Activated B cell treated with CpG ODN at 0.5 μM for 24 hours (primary cell): Measurements from ENCODE around the gene ACMSD. TPM values are rescaled to one million over a fixed set of nuclear protein-coding genes. Genes with fewer than 3 reads are reported as not detected.

Experiments
- ATAC-seq: fragments of 200-7000 bp; cut with Tn5 transposase; one replicate; pipeline ENCODE4 v1.10.0; 2021; ENCODE audit warnings: low read depth, mild to moderate bottlenecking, moderate library complexity
- CTCF ChIA-PET: fragments of 350-600 bp; sonication (Branson Sonifier 250); formaldehyde crosslinking; loops from one replicate; lab custom pipeline; 2021; ENCODE audit warnings: antibody characterized with exemption; lab: Charles Lee
- POLR2A ChIA-PET: fragments of 350-600 bp; sonication (Branson Sonifier 250); formaldehyde crosslinking; loops from one replicate; lab custom pipeline; 2021; ENCODE audit warnings: antibody characterized with exemption; lab: Charles Lee
- DNase-seq: peaks from one replicate; pipeline ENCODE4 v3.0.0; 2022
- H3K27ac Mint-ChIP-seq: one replicate; pipeline ENCODE4 v1.8.0; 2020; ENCODE audit warnings: mixed read lengths
- H3K27me3 Mint-ChIP-seq: one replicate; pipeline ENCODE4 v1.8.0; 2021; ENCODE audit warnings: mixed read lengths
- H3K36me3 Mint-ChIP-seq: one replicate; pipeline ENCODE4 v1.8.0; 2021; ENCODE audit warnings: low read depth, mixed read lengths
- H3K4me1 Mint-ChIP-seq: one replicate; pipeline ENCODE4 v1.8.0; 2021; ENCODE audit warnings: mixed read lengths
- H3K4me3 Mint-ChIP-seq: one replicate; pipeline ENCODE4 v1.8.0; 2020; ENCODE audit warnings: mild to moderate bottlenecking, mixed read lengths
- H3K9me3 Mint-ChIP-seq: one replicate; pipeline ENCODE4 v1.8.0; 2020; ENCODE audit warnings: mixed read lengths
- intact Hi-C: fragments of 100-400 bp; cut with micrococcal nuclease; formaldehyde crosslinking; loops from one replicate; pipeline ENCODE4 v1.15.1; 2024
- total RNA-seq: library from RNA; stranded (reverse); gene quantifications from 2 replicates; pipeline ENCODE4 v1.2.3, GENCODE V29; 2022
- TF ChIP-seq, protein P1 (sequence below): fragments of 200-600 bp; IDR thresholded peaks from one replicate; pipeline ENCODE4 v1.8.0; 2022; ENCODE audit warnings: antibody characterized with exemption, mild to moderate bottlenecking

ACMSD gene
- total RNA-seq, 1 donor from 2014 or later = not detected

DNA sequence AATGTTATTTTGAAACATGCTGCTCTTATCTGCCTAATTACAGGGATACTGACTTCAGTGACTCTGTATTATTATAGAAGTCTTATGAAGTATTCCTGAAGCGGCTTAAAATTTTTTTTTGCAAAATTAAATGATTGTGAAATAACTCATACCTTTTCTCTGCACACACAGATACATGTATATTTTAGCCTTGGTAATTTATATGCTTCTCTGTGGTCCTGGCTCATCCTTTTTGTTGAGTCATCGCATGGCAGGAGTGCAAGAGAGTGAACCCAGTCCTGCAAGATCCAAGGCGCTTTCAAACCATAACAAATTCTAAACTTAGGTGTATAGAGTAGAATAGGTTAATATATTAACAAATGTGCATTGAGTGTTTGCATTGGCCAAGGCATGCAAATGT is 88.8 kb downstream of the ACMSD start:
- H3K36me3 Mint-ChIP-seq = peaks cover 65% of the 10 kb centered on the region
- H3K4me1 Mint-ChIP-seq = peaks cover 74% of the 10 kb centered on the region
- ATAC-seq (no peak), DNase-seq (no peak)
- no peak overlapping the region for H3K27ac Mint-ChIP-seq
- no peak overlapping the region for H3K4me3 Mint-ChIP-seq
- no peaks in the 10 kb centered on the region for H3K27me3 Mint-ChIP-seq
- intact Hi-C loops = no loop called here
- ChIA-PET CTCF (no interaction called here), POLR2A (interaction anchor here (1.8 kb wide), 1 partner anchor 9 kb away, joined by 5 read pairs; the partner anchor contains the start of gene CCNT2)
- TF ChIP-seq, protein P1, sequence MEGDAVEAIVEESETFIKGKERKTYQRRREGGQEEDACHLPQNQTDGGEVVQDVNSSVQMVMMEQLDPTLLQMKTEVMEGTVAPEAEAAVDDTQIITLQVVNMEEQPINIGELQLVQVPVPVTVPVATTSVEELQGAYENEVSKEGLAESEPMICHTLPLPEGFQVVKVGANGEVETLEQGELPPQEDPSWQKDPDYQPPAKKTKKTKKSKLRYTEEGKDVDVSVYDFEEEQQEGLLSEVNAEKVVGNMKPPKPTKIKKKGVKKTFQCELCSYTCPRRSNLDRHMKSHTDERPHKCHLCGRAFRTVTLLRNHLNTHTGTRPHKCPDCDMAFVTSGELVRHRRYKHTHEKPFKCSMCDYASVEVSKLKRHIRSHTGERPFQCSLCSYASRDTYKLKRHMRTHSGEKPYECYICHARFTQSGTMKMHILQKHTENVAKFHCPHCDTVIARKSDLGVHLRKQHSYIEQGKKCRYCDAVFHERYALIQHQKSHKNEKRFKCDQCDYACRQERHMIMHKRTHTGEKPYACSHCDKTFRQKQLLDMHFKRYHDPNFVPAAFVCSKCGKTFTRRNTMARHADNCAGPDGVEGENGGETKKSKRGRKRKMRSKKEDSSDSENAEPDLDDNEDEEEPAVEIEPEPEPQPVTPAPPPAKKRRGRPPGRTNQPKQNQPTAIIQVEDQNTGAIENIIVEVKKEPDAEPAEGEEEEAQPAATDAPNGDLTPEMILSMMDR = no peak
- H3K9me3 Mint-ChIP-seq = no peaks in the 10 kb centered on the region

DNA sequence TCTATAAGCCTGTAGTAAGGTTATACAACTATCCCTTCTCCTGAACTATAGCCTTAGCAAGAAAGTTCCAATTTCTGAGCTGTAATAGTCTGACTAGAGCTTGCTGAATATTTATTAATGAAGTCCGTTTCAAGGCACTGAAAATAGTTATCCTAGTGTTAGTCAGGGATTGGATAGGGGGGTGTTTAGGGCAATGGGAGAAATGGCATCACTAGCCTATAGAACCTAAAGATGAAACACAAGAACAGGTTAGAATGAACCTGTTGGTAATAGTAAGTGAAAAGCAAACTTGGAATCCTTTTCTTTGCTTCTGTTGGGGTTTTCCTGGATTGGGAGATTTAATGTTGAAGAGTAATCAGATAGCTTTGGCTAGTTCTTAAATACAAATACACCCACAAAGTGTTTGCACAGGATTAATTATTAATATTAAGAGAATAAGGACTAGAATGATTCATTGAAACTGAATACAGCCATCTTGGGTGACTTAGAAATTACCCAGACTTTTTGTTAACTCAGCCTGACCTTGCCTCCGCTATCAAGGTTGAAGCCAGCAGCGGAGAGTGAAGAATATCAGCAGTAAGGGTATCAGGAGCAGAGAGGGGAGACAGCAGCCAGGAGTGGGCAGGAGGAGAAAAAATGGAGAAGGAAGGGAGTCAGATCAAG is 94.6 kb downstream of the ACMSD start:
- Mint-ChIP-seq H3K27me3 (no peaks in the 10 kb centered on the region), H3K27ac (no peak overlapping the region), H3K4me3 (no peak overlapping the region), H3K36me3 (peaks cover 60% of the 10 kb centered on the region), H3K9me3 (no peaks in the 10 kb centered on the region), H3K4me1 (peaks cover 64% of the 10 kb centered on the region)
- ChIA-PET POLR2A (interaction anchor here (1.5 kb wide), 1 partner anchor 14 kb away, joined by 5 read pairs; the partner anchor contains the start of gene CCNT2), CTCF (no interaction called here)
- no peak for ATAC-seq
- TF ChIP-seq, protein P1 = no peak
- no peak for DNase-seq
- intact Hi-C loops = loop anchor here (1.0 kb wide), 1 partner anchor 8 kb away; no protein-coding TSS in a partner anchor

DNA sequence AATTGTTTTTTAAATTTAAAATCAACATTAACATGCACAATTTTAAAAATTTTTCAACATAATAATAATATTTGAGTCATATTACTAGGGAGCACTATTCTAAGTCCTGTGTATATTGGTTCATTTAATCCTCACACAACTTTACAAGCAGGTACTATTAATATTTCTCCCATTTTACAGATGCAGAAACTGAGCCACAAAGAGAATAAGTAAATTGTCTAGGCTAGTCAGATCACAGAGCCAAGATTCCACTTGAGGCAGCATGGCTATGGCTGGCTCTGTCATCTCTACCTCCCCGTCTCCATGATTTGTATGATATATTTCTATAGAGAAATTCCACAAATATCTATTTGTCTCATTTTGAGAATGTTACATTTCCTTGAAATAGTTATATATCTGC is 95.3 kb downstream of the ACMSD start:
- no peak overlapping the region for H3K27ac Mint-ChIP-seq
- peaks cover 60% of the 10 kb centered on the region for H3K4me1 Mint-ChIP-seq

DNA sequence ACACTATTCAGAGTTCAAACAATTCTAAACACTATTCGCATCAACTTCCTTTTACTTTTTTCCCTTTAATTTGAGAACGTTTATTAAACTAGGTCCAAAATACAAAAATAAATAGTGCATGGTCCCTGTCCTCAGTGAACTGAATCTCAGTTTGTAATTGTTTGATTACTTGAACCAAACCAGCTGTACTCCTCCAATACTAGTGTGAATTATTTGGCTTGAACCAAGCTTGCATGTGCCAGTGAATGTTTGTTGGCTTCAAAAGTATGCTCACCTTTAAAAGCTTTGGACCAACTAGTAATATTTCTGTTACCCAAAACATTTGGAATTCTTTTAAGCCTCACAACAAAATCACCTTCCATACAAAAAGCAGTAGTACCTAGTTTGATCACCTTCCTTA is 95.7 kb downstream of the ACMSD start:
- TF ChIP-seq, protein P1 = no peak
- ChIA-PET CTCF (no interaction called here), POLR2A (no interaction called here)
- Mint-ChIP-seq H3K4me1 (peaks cover 58% of the 10 kb centered on the region), H3K36me3 (peaks cover 66% of the 10 kb centered on the region), H3K4me3 (no peak overlapping the region), H3K9me3 (no peaks in the 10 kb centered on the region), H3K27ac (no peak overlapping the region), H3K27me3 (no peaks in the 10 kb centered on the region)
- intact Hi-C loops = no loop called here
- no peak for DNase-seq
- ATAC-seq = no peak

More for the DNA sequence above, 95.3 kb downstream of the ACMSD start:
- DNase-seq (no peak), ATAC-seq (no peak)
- no peaks in the 10 kb centered on the region for H3K27me3 Mint-ChIP-seq
- ChIA-PET CTCF (no interaction called here), POLR2A (no interaction called here)
- TF ChIP-seq, protein P1 = no peak
- H3K36me3 Mint-ChIP-seq = peaks cover 63% of the 10 kb centered on the region
- H3K9me3 Mint-ChIP-seq = no peaks in the 10 kb centered on the region
- no peak overlapping the region for H3K4me3 Mint-ChIP-seq
- intact Hi-C loops = loop anchor here (1.0 kb wide), 1 partner anchor 8 kb away; no protein-coding TSS in a partner anchor

DNA sequence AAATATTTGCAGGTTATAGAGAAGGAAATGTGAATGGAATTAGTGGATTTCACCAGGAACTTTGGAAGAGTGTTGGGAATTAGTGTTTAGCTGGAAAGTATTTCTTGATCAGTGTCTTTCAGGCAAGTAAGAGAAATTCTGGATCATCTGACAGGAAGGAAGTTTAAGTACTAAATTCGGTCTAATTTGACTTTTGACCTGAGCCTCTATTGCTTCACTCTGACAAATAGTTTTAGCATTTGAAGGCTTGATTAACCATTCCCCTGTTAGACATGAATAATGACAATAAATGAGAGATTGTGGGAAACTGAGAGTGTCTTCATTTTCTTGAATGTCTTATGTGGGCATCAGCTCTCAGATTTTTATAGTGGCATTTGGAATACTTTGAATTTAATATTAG is 96.2 kb downstream of the ACMSD start:
- ATAC-seq = no peak
- ChIA-PET POLR2A (no interaction called here), CTCF (no interaction called here)
- no peak for DNase-seq
- Mint-ChIP-seq H3K27me3 (no peaks in the 10 kb centered on the region), H3K36me3 (peaks cover 67% of the 10 kb centered on the region), H3K9me3 (no peaks in the 10 kb centered on the region), H3K27ac (no peak overlapping the region), H3K4me3 (no peak overlapping the region), H3K4me1 (peaks cover 54% of the 10 kb centered on the region)
- intact Hi-C loops = no loop called here
- TF ChIP-seq, protein P1 = no peak
